M059J (cell line): ENCODE results near the gene NEU3. TPM values are rescaled to one million over a fixed set of nuclear protein-coding genes. Genes with fewer than 3 reads are reported as not detected.
A peak's percentile ranks its signal among the peaks of the same experiment; 100 is the strongest.
"Not testable (repeated sequence)": the region's sequence is repeated elsewhere in the genome, so short reads cannot be mapped to it uniquely, and the experiment has no call there.

Experiments
- DNase-seq: peaks from one replicate; pipeline ENCODE4 v3.0.0-alpha.2; 2012; ENCODE audit warnings: low read depth
- total RNA-seq: library from RNA; depleted of rRNA; stranded (reverse); fragments of >200 nt; shearing (Covaris generic); gene quantifications from 2 replicates; pipeline ENCODE4 v1.2.3, GENCODE V29; 2014; rRNA removed

The NEU3 gene
- total RNA-seq: 7.2 and 8.2 TPM in 2 replicates

- DNase-seq: peak; percentile 81
Observed at GRCh38 chr11:74988541-74989259, at the start of gene NEU3. TSS of gene NEU3 (plus strand) at chr11:74988933. CDS start at chr11:74989061, 128 bp downstream.

- DNase-seq: no peak
Observed at GRCh38 chr11:74941492-74941891, 47.2 kb upstream of the NEU3 start.

- DNase-seq: no peak
Observed at GRCh38 chr11:74942073-74942759, 46.5 kb upstream of the NEU3 start.

GRCh38 chr11:74948546-74948897, 40.2 kb upstream of the NEU3 start:
- DNase-seq: peak; percentile 36

- peak; percentile 98 for DNase-seq
Observed at GRCh38 chr11:74948898-74949752, 39.6 kb upstream of the NEU3 start, which contains the start of the genes SPCS2 and XRRA1. TSS of gene SPCS2 (plus strand) at chr11:74949266. CDS start at chr11:74949286, 20 bp downstream. TSS of gene XRRA1 (minus strand) at chr11:74949091. CDS start at chr11:74940878, 8,213 bp downstream.

GRCh38 chr11:74949753-74950137, 39.0 kb upstream of the NEU3 start:
- DNase-seq: peak; percentile 17

- DNase-seq: no peak
Observed at GRCh38 chr11:74950374-74950969, 38.3 kb upstream of the NEU3 start.

- DNase-seq: no peak
Observed at GRCh38 chr11:74951226-74951625, 37.5 kb upstream of the NEU3 start.

- no peak for DNase-seq
Observed at GRCh38 chr11:74952752-74953151, 36.0 kb upstream of the NEU3 start.

GRCh38 chr11:74953451-74953850, 35.3 kb upstream of the NEU3 start:
- no peak for DNase-seq

- no peak for DNase-seq
Observed at GRCh38 chr11:74954199-74954598, 34.5 kb upstream of the NEU3 start.

- no peak for DNase-seq
Observed at GRCh38 chr11:74956397-74957015, 32.2 kb upstream of the NEU3 start.

- DNase-seq: no peak
Observed at GRCh38 chr11:74957937-74958629, 30.6 kb upstream of the NEU3 start.

- not testable (repeated sequence) for DNase-seq
Observed at GRCh38 chr11:74960128-74960527, 28.6 kb upstream of the NEU3 start.

- peak; percentile 66 for DNase-seq
Observed at GRCh38 chr11:74966651-74967050, 22.1 kb upstream of the NEU3 start.

- no peak for DNase-seq
Observed at GRCh38 chr11:74970852-74971395, 17.8 kb upstream of the NEU3 start.

- DNase-seq: no peak
Observed at GRCh38 chr11:74971424-74971823, 17.3 kb upstream of the NEU3 start.

- no peak for DNase-seq
Observed at GRCh38 chr11:74978041-74978440, 10.7 kb upstream of the NEU3 start.

- no peak for DNase-seq
Observed at GRCh38 chr11:74980634-74981033, 8.1 kb upstream of the NEU3 start.

GRCh38 chr11:74981888-74982287, 6.8 kb upstream of the NEU3 start:
- no peak for DNase-seq
